ENCODE measurements around the gene PFKM.

The PFKM gene

GRCh38 chr12:48175613-48176416, 56.7 kb downstream of the PFKM start:
- H3K4me3 ChIP-seq (ENCODE audit: low read length), result no peak overlapping the region
- TF ChIP-seq EZH2phosphoT487 (IDR thresholded peaks at IDR 0.05; ENCODE audit: borderline replicate concordance, low read length) (no peak), CTCF (IDR thresholded peaks at IDR 0.05; ENCODE audit: low read depth, low read length, poor library complexity, severe bottlenecking) (no peak)
- no peaks in the 10 kb centered on the region for H3K79me2 ChIP-seq (ENCODE audit: control insufficient read depth, low read length)
- peaks cover 45% of the 10 kb centered on the region for H3K27me3 ChIP-seq (ENCODE audit: control insufficient read depth, low read length)
- H4K20me1 ChIP-seq (ENCODE audit: control insufficient read depth, insufficient read depth, low read depth, low read length), result no peaks in the 10 kb centered on the region
- no peaks in the 10 kb centered on the region for H3F3A ChIP-seq (ENCODE audit: control insufficient read depth, insufficient read depth)
- no peaks in the 10 kb centered on the region for H3K9me3 ChIP-seq (ENCODE audit: control insufficient read depth, insufficient read depth, low read length)
- H3K4me1 ChIP-seq (ENCODE audit: control insufficient read depth, low read length), result no peaks in the 10 kb centered on the region
- H3K27ac ChIP-seq (ENCODE audit: low read depth, low read length), result no peak overlapping the region
- no peak overlapping the region for H3K4me2 ChIP-seq (ENCODE audit: low read length)
- no peaks in the 10 kb centered on the region for H3K9me2 ChIP-seq (replicated peaks; ENCODE audit: control insufficient read depth, low read length)
- H3K36me3 ChIP-seq (ENCODE audit: control insufficient read depth, low read length), result no peaks in the 10 kb centered on the region

GRCh38 chr12:48176417-48176751, 57.2 kb downstream of the PFKM start:
- Histone ChIP-seq H3K27ac (ENCODE audit: low read depth, low read length) (no peak overlapping the region), H3K9me2 (replicated peaks; ENCODE audit: control insufficient read depth, low read length) (no peaks in the 10 kb centered on the region), H3K36me3 (ENCODE audit: control insufficient read depth, low read length) (no peaks in the 10 kb centered on the region), H4K20me1 (ENCODE audit: control insufficient read depth, insufficient read depth, low read depth, low read length) (no peaks in the 10 kb centered on the region), H3K79me2 (ENCODE audit: control insufficient read depth, low read length) (no peaks in the 10 kb centered on the region), H3K9me3 (ENCODE audit: control insufficient read depth, insufficient read depth, low read length) (no peaks in the 10 kb centered on the region), H3K4me1 (ENCODE audit: control insufficient read depth, low read length) (no peaks in the 10 kb centered on the region), H3K27me3 (ENCODE audit: control insufficient read depth, low read length) (peaks cover 50% of the 10 kb centered on the region), H3K4me3 (ENCODE audit: low read length) (no peak overlapping the region), H3F3A (ENCODE audit: control insufficient read depth, insufficient read depth) (no peaks in the 10 kb centered on the region), H3K4me2 (ENCODE audit: low read length) (no peak overlapping the region)
- no peak for TF ChIP-seq CTCF (IDR thresholded peaks at IDR 0.05; ENCODE audit: low read depth, low read length, poor library complexity, severe bottlenecking)
- no peak for TF ChIP-seq EZH2phosphoT487 (IDR thresholded peaks at IDR 0.05; ENCODE audit: borderline replicate concordance, low read length)

GRCh38 chr12:48177982-48178381, 58.8 kb downstream of the PFKM start:
- Histone ChIP-seq H3K4me3 (ENCODE audit: low read length) (no peak overlapping the region), H4K20me1 (ENCODE audit: control insufficient read depth, insufficient read depth, low read depth, low read length) (no peaks in the 10 kb centered on the region), H3K9me2 (replicated peaks; ENCODE audit: control insufficient read depth, low read length) (no peaks in the 10 kb centered on the region), H3K4me1 (ENCODE audit: control insufficient read depth, low read length) (peaks cover 9% of the 10 kb centered on the region), H3K27ac (ENCODE audit: low read depth, low read length) (no peak overlapping the region), H3K9me3 (ENCODE audit: control insufficient read depth, insufficient read depth, low read length) (no peaks in the 10 kb centered on the region), H3K4me2 (ENCODE audit: low read length) (no peak overlapping the region), H3F3A (ENCODE audit: control insufficient read depth, insufficient read depth) (no peaks in the 10 kb centered on the region), H3K79me2 (ENCODE audit: control insufficient read depth, low read length) (no peaks in the 10 kb centered on the region), H3K36me3 (ENCODE audit: control insufficient read depth, low read length) (no peaks in the 10 kb centered on the region), H3K27me3 (ENCODE audit: control insufficient read depth, low read length) (peaks cover 61% of the 10 kb centered on the region)
- TF ChIP-seq CTCF (IDR thresholded peaks at IDR 0.05; ENCODE audit: low read depth, low read length, poor library complexity, severe bottlenecking), result no peak
- no peak for TF ChIP-seq EZH2phosphoT487 (IDR thresholded peaks at IDR 0.05; ENCODE audit: borderline replicate concordance, low read length)

Measured in DOHH2 (cell line).